GM13976 (cell line): ENCODE data around the gene LDHB.
"Not testable (repeated sequence)": the region's sequence is repeated elsewhere in the genome, so short reads cannot be mapped to it uniquely, and the experiment has no call there.

Experiments used
- DNase-seq: peaks from one replicate; pipeline ENCODE4 v3.0.0; 2012; ENCODE audit warnings: low spot score
- in situ Hi-C: fragments of 300-500 bp; cut with MboI; formaldehyde crosslinking; loops from one replicate; pipeline ENCODE4 v1.12.0; 2022; ENCODE audit warnings: low sequenced_read_pairs, mixed read lengths, inconsistent platforms; ENCODE audit not compliant: unreplicated experiment
- TF ChIP-seq, protein P1 (sequence below): IDR thresholded peaks from 2 replicates; pipeline ENCODE4 v1.5.1; 2012; ENCODE audit warnings: borderline replicate concordance, mild to moderate bottlenecking; ENCODE audit not compliant: insufficient read depth; ENCODE audit errors: extremely low read depth, missing control alignments, control extremely low read depth

LDHB gene

DNA sequence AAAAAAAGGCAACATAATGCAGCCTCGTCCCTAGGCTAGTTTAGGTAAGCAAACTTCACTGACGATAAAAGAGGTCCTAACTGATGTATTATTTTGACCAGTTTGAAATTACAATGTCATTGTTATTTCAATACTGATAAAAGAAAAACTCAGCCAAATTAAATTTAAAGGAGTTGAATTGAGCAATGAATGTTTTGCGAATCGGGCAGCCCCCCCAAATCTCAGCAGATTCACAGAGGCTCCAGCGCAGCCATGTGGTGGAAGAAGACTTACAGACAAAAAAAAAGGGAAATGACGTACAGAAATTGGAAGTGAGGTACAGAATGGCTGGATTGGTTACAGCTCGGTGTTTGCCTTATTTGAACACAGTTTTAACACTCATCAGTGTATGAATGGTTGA lies 8.2 kb upstream of the LDHB start:
- in situ Hi-C loops, result no loop called here
- TF ChIP-seq, protein P1, sequence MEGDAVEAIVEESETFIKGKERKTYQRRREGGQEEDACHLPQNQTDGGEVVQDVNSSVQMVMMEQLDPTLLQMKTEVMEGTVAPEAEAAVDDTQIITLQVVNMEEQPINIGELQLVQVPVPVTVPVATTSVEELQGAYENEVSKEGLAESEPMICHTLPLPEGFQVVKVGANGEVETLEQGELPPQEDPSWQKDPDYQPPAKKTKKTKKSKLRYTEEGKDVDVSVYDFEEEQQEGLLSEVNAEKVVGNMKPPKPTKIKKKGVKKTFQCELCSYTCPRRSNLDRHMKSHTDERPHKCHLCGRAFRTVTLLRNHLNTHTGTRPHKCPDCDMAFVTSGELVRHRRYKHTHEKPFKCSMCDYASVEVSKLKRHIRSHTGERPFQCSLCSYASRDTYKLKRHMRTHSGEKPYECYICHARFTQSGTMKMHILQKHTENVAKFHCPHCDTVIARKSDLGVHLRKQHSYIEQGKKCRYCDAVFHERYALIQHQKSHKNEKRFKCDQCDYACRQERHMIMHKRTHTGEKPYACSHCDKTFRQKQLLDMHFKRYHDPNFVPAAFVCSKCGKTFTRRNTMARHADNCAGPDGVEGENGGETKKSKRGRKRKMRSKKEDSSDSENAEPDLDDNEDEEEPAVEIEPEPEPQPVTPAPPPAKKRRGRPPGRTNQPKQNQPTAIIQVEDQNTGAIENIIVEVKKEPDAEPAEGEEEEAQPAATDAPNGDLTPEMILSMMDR, result no peak
- no peak for DNase-seq

DNA sequence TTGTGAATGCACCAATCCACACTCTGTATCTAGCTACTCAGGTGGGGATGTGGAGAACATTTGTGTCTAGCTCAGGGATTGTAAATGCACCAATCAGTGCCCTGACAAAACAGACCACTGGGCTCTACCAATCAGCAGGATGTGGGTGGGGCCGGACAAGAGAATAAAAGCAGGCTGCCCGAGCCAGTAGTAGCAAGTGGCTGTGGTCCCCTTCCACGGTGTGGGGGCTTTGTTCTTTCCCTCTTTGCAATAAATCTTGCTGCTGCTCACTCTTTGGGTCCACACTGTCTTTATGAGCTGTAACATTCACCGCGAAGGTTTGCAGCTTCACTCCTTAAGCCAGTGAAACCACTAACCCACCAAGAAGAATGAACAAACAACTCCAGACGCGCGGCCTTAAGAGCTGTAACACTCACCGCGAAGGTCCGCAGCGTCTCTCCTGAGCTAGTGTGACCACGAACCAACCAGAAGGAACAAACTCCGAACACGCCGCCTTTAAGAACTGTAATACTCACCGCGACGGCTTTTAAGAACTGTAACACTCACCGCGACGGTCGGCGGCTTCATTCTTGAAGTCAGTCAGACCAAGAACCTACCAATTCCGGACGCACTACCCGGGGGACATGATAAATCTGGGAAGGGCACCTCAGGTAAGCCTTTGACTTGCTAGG lies 4.6 kb upstream of the LDHB start:
- no peak for DNase-seq
- in situ Hi-C loops, result no loop called here
- TF ChIP-seq, protein P1, result no peak

DNA sequence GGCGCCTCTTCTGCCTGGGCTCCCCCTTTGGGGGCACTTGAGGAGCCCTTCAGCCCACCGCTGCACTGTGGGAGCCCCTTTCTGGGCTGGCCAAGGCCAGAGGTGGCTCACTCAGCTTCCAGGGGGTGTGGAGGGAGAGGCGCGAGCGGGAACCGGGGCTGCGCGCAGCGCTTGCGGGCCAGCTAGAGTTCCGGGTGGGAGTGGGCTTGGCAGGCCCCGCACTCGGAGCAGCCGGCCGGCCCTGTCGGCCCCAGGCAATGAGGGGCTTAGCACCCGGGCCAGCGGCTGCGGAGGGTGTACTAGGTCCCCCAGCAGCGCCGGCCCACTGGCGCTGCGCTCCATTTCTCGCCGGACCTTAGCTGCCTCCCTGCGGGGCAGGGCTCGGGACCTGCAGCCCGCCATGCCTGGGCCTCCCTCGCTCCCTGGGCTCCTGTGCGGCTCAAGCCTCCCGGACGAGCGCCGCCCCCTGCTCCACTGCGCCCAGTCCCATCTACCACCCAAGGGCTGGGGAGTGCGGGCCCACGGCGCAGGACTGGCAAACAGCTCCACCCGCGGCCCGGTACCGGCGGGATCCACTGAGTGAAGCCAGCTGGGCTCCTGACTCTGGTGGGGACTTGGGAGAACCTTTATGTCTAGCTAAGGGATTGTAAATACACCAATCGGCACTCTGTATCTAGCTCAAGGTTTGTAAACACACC lies 3.9 kb upstream of the LDHB start:
- in situ Hi-C loops, DNase-seq: not testable (repeated sequence)

DNA sequence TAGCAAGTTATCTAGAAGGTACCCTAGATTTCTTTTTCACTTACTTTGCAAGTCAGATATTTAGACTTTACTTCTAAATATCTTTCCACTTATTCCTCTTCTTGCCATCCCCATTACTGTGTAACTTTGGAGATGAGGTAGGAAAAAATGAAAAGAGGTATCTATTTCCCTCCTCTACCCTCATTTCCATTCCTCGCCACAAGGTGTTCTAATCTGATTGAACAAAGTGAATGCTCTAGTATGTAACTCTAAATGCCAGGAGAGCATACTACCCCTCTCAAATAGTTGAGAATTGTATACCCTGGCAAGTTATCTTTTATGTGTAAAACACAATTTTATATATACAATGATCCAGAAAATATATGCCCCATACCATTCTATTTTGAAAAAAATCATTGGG lies 1.7 kb upstream of the LDHB start:
- TF ChIP-seq, protein P1, result no peak
- in situ Hi-C loops, result no loop called here
- DNase-seq, result no peak

DNA sequence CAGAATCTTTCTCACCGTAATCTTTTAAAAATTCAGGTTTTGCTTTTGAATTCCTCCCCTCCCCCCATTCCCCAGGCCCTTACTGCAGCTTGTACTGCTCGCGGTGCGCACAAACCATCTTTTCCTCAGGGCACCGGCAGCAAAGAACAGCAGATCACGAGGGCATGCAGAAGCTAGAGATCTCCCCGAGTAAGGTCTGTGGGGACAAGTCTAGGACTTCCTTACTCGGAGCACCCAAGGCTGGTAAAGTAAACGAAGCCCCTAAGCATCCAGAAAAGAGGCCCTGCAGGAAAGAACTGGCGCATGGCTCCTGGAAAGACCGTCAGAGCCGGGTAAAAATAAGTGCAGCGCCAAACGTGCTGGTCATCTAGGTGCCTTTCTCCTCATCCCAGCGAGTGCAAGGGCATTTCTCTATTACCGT lies 727 bp downstream of the LDHB start:
- DNase-seq, result no peak
- in situ Hi-C loops, result no loop called here
- TF ChIP-seq, protein P1, result no peak

DNA sequence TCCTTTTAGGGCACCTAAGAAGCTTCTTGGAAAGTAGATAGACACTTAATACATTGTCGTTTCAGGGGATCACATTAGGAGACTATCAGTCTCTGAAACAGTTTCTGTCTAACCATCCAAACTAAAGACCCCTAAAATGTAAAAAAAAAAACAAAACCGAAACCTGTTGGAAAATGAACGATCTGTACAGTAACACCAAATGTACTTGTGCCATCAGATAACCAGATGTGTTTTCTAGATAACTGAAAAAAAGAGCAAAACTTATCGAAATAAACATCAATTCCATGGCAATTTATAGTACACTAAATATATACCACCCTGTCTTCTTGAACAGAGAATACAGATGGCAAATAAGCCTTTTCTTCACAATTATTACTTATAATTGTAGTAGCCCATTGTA lies 2.1 kb downstream of the LDHB start:
- TF ChIP-seq, protein P1, result no peak
- in situ Hi-C loops, result no loop called here
- no peak for DNase-seq

DNA sequence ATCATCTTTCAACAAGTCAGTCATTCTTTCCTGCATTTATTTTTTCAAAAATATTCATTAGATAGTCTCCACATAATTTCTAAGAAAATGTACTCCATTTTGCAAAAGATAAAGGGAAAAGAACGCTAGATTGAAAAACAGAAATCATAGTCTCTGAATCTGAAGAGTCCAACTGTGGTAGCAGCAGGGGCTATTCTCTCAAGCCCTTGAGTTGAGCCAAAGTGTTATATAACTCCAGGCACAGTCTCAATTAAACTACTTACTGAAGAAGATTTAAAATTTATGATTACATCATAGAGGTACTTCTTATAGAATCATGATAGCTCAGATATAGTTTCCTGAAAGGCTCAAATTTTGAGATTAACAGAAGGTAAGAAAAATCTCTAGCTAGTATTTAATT lies 5.8 kb downstream of the LDHB start:
- in situ Hi-C loops, result no loop called here
- TF ChIP-seq, protein P1, result no peak
- no peak for DNase-seq
